Bronchial epithelial cell (primary cell): ENCODE results near the gene SSH2. TPM values are rescaled to one million over a fixed set of nuclear protein-coding genes. Genes with fewer than 3 reads are reported as not detected.
A peak's percentile ranks its signal among the peaks of the same experiment; 100 is the strongest.

Experiments
- DNase-seq: peaks from one replicate; pipeline ENCODE4 v3.0.0-alpha.2; 2010; ENCODE audit warnings: low read depth
- FAIRE-seq: peaks from 2 replicates; lab custom pipeline; 2011; peaks lifted over from hg19 to GRCh38; lab: Jason Lieb, UNC
- H3K27me3 ChIP-seq: 2 replicates; pipeline ENCODE4 v1.5.1; 2011; ENCODE audit warnings: low read length; ENCODE audit not compliant: control insufficient read depth, insufficient read depth
- H3K36me3 ChIP-seq: 2 replicates; pipeline ENCODE4 v1.5.1; 2011; ENCODE audit warnings: low read length; ENCODE audit not compliant: control insufficient read depth, insufficient read depth
- H3K4me3 ChIP-seq: 2 replicates; pipeline ENCODE4 v1.5.1; 2011; ENCODE audit warnings: mild to moderate bottlenecking, low read depth, low read length, control low read depth
- total RNA-seq: library from RNA; depleted of rRNA; stranded (reverse); fragments of >200 nt; gene quantifications from 2 replicates; pipeline ENCODE4 v1.2.1, GENCODE V29; 2014
- TF ChIP-seq, protein P1 (sequence below): IDR thresholded peaks from 2 replicates; pipeline ENCODE4 v1.5.1; 2011; ENCODE audit warnings: mild to moderate bottlenecking, moderate library complexity, low read length, control low read depth, inconsistent platforms; ENCODE audit not compliant: insufficient read depth, severe bottlenecking

Gene SSH2
- total RNA-seq, 1 donor from 2014 or later, result 3.7 TPM

DNA sequence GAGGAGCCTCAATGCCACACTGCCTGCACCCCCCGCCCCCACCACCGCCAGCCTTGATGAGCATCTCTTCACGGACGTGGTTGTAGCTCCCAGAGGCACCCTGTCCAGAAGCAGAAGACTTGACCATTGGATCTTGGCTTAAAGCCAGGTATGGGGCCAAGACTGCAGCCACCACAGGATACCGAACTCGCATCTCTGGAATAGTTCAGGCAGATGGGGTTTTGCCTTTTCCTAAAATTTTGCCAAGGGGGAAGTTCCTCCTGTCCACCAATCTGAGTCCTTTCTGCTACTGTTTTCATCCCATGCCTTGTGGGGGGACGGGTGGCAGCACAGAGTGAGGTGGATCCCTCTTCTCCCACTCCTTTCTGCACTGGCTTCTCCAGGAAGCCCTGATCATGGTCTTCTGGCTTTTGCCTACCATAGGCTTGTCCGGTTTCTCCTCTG is 308.3 kb downstream of the SSH2 start:
- no peak for DNase-seq
- H3K27me3 ChIP-seq, result no peaks in the 10 kb centered on the region
- no peak overlapping the region for H3K4me3 ChIP-seq
- no peaks in the 10 kb centered on the region for H3K36me3 ChIP-seq
- FAIRE-seq, result no peak
- TF ChIP-seq, protein P1, sequence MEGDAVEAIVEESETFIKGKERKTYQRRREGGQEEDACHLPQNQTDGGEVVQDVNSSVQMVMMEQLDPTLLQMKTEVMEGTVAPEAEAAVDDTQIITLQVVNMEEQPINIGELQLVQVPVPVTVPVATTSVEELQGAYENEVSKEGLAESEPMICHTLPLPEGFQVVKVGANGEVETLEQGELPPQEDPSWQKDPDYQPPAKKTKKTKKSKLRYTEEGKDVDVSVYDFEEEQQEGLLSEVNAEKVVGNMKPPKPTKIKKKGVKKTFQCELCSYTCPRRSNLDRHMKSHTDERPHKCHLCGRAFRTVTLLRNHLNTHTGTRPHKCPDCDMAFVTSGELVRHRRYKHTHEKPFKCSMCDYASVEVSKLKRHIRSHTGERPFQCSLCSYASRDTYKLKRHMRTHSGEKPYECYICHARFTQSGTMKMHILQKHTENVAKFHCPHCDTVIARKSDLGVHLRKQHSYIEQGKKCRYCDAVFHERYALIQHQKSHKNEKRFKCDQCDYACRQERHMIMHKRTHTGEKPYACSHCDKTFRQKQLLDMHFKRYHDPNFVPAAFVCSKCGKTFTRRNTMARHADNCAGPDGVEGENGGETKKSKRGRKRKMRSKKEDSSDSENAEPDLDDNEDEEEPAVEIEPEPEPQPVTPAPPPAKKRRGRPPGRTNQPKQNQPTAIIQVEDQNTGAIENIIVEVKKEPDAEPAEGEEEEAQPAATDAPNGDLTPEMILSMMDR, result no peak

DNA sequence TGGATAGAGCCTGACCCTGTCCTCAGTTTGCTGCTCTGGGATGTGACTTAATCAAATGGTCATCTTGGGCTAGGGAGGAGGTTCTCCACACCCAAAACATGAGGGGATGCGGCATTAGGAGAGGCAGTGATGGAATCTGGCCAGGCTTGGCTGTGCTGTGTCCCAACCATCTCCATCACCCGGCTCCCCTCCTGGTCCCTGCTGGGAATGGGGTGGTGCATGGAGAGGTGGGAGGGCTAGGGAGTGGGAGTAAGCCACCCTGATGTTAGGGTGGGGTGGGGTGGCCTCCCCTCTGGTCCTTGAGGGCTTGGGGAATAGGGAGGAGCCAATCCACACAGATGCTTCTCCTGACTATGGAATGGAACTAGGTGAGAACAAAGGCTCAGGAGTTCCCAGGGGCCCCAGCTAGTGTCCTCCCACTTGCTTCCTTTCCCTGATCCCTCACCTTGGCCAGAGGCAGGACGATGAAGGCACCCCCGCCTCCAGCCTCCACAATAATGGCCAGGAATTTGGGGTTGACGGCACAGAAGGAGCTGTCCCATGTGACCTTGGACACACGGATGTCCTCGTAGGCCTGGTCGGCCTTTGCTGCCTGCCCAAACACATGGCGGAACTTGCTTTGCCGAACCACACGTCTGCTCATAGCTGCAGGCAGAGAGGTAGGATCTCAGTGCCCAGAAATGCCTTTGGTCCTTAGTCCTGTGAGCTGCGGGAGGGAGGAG is 309.1 kb downstream of the SSH2 start:
- no peaks in the 10 kb centered on the region for H3K36me3 ChIP-seq
- no peaks in the 10 kb centered on the region for H3K27me3 ChIP-seq
- DNase-seq, result no peak
- TF ChIP-seq, protein P1, result no peak
- H3K4me3 ChIP-seq, result no peak overlapping the region
- no peak for FAIRE-seq

DNA sequence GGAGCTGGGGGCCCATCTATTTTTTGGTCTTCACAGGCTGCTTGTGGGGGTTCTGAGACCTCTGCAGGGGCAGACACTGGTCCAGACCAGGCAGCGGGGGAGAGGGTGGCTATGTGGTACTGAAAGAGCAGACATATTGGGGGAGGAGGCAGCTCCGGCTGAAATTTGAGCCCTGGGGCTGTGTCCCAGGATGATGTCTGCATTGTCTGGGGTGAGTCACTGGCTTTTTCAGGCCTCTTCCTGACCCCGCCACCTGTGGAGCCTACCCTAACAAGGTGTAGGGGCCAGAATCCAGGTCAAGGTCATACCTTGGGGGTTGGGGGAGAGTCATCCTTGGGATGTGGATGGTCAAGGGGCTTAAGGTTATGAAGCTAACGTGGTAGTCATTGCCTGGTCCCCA is 309.8 kb downstream of the SSH2 start:
- no peak overlapping the region for H3K4me3 ChIP-seq
- peak; percentile 64 for DNase-seq
- no peaks in the 10 kb centered on the region for H3K27me3 ChIP-seq
- TF ChIP-seq, protein P1, result no peak
- FAIRE-seq, result no peak
- H3K36me3 ChIP-seq, result no peaks in the 10 kb centered on the region

DNA sequence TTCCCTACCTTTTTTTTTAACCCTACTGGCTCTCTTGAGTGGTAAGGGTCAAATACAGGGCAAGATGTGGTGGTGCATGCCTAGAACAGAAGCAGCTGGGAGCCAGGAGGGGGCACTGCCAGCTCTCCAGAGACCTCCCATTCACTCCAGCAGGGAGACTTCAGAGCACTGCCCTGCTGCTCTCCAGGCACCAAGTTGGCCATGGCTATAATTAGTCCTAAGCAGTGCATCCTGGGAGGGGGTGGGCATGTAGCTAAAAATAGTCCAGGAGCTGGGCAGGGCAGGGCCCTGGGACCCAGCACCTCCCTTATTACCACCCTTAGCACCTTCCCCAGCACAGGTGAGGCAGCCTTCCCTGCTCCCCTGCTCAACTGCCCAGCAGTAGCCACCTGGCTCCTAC is 310.8 kb downstream of the SSH2 start:
- no peak for FAIRE-seq
- H3K4me3 ChIP-seq, result no peak overlapping the region

DNA sequence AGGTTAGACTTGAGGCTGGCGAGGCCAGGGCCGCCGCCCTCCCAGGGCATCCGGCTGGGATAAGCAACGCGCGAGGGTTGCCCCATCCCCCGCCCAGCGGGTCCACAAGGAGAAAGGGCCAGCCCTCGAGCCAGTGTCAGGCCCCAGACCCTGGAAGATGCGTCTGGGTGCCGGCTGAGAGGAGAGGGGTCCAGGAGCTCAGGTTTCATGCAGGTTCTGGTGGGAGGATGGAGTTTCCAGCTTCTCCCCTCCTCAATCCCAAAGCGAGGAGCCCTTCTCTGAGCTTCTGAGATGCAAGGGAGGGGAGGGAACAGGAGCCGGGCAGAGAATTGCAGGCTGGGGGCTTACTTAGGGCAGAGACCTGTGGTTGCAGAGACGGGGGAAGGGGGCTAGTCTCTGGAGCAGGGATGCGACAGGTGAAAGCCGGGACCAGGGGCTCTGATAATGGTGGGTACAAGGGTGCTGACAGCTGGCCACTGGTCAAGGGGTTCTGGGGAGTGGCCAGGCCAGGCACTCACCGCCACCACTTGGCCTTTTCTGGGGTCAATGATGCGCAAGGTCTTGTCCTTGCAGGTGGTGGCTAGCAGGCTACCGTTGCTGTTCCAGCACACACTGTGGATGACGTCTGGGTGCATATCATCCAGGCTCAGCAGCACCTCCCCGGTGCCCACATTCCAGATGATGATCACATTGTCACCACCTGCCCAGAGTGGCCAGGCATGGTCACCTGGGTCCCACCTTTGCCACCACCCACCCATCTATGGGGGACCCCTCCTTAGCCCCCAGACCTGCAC is 311.6 kb downstream of the SSH2 start:
- DNase-seq (no peak), FAIRE-seq (no peak)
- Histone ChIP-seq H3K36me3 (no peaks in the 10 kb centered on the region), H3K27me3 (no peaks in the 10 kb centered on the region), H3K4me3 (no peak overlapping the region)
- TF ChIP-seq, protein P1, result no peak

More for the DNA sequence above, 310.8 kb downstream of the SSH2 start:
- Histone ChIP-seq H3K27me3 (no peaks in the 10 kb centered on the region), H3K36me3 (no peaks in the 10 kb centered on the region)
- TF ChIP-seq, protein P1, result peak; percentile 38
- peak; percentile 33 for DNase-seq
